GM19240 (cell line): Measurements from ENCODE around the gene GDPD4.

Source experiments
- DNase-seq: peaks from one replicate; pipeline ENCODE4 v3.0.0; 2011; ENCODE audit warnings: low spot score; ENCODE audit not compliant: insufficient read length

The GDPD4 gene

DNA sequence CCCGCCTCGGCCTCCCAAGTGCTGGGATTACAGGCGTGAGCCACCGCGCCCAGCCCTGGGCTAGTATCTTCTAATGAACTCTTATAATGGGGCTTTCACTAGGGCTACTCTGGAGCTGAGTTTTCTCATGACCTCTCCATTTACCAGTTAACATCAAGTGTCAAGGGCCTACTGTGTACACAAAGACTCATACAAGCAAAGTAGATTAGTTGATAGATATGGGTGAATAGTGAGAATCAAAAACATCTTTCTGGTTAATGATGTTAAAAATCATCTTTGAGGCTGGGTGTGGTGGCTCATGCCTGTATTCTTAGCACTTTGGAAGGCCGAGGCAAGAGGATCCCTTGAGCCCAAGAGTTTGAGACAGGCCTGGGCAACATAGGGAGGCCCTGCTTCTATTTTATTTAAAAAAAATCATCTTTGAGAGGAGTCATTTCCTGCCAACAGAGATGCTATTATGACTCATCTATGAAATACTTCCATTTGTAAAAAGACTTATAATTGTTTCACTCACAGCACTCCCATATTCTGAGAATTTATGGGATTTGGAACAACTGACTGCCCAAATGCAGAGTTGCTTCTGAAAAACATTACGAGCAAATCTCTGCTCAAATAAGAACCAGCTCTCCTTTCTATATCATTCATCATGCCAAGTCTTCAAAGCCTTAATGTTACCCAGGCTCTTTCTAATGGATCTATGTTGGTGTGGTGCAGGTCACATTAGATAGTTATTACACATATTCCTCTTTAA, 57.0 kb downstream of the GDPD4 start:
- DNase-seq: no peak

DNA sequence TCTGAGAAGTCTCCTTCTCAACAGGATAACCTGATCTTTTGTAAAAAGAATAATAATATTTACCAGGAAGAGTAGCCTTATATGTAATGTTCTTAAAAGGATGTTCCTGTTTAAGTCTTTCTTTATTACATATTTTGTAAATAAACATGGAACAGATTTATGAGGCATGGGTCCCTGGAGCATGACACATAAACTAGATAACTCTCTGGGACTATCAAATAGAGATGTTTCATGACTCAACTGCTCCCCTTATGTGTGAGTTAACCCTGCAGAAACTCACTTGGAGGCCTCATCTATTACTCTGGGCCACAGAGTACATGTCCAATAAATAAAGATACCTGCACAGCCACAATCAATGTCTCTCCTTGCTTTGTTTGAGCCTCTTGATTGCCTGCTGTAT, 64.6 kb downstream of the GDPD4 start:
- DNase-seq: no peak

DNA sequence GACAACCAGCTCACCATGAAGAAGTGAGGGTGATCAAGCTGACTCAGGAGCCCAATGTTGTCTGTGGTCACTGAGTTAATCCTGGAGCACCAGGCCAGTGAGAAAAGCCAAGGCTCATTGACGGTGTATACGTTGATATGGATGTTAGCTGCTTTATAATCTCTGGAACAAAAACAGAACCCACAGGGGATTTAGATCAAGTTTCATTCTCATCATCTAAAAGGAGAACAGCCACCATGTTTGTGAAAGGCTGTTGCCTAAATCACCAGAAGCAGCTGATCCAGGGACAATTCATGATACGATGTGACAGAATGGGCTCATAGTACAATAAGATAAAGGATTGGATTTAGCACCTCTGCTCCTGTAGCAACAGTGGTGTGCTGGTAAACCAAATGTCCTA, 68.5 kb downstream of the GDPD4 start:
- no peak for DNase-seq

DNA sequence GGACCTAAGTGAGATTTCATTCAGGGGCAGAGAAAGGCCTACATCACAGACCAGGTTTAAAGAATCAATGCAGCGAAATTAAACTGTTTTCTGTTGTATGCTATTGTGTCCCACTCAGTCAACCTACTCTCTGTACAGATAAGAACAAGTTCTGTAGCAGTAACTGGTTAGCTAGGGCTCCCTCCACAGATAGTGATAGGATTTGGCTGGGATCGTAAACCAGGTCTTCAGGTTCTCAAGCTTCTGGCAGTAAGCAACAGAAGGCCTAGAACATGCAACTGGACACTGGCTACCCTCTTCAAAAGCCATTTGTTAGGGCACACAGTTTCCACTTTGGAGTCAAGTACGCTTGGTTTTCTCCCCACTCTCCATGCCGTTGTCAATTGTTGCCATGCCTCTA, 69.2 kb downstream of the GDPD4 start:
- no peak for DNase-seq

DNA sequence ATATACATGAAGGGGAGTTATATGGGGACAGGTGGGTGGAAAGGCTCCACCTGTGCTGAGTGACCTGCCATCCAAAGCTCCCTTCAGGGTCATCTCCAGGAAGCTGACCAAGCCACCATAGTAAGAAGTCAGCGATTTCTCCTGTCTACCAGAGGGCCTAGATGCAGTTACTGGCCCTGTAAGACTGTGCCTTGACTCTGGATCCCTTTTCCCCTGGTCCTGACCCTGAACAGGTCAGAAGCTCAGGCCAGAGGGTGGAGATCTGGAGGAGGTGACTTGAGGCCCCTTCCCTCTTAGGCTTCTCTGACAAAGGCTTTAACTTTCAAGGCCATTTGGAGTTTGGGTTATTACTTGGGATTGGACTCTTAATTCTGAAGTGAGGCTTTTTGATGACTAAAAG, 69.7 kb downstream of the GDPD4 start:
- no peak for DNase-seq

DNA sequence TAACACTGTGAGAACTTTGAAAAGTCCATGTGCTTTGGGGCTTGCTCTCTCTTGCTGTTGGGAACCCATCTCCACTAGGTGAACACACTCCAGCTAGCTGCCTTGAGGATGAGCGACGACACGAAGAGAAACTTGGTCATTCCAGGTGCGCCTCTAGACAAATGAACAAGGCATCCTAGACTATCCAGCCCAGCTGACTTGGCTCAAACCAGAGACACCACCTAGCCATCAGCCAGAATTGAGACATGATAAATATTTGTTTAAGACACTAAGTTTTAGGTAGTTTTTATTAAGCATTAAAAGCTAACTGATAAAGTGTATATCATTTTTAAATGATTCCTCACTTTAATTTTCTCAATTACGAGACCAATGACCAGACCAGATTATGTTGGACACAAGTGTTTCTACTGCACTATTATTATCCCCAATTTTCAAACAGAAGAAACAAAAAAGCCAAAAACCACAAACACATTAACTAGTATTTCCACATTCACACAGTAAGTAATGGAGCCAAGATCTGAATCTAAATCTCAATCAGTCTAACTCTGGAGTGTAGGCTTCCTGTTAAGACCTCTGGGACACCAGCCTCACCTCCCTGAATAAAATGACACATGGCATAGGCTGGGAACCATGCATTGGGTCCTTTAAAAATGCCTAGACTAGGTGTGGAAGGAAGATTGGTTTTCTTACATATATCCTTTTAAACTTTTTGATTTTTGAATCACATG, 70.4 kb downstream of the GDPD4 start:
- no peak for DNase-seq

DNA sequence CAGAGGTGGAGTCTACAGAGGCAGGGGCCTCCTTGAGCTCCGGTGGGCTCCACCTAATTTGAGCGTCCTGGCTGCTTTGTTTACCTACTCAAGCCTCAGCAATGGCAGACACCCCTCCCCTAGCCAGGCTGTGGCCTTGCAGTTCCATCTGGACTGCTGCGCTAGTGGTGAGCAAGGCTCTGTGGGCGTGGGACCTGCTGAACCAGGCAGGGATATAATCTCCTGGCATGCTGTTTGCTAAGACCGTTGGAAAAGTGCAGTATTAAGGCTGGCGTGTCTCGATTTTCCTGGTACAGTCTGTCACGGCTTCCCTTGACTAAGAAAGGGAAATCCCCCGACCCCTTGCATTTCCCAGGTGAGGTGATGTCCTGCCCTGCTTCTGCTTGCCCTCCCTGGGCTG, 77.7 kb downstream of the GDPD4 start:
- DNase-seq: no peak

DNA sequence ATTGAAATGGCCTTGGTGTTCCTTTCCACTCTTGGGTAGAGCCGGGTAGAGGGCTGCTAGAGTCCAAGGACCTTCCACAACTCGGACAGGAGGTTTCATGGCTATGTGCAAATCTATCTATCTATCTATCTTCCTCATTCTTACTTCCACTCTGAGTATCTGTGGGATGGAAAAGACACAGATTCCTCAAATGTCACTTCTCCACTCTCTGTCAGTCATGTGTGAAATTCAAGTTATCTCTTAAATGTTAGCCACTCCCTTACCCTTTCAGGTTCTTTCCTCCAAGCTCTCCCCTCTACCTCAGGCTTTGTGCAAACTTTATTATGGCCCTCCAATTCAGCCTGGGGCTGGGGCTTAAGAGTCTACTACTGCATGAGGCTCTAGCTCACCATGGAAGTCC, 84.3 kb downstream of the GDPD4 start:
- DNase-seq: no peak

DNA sequence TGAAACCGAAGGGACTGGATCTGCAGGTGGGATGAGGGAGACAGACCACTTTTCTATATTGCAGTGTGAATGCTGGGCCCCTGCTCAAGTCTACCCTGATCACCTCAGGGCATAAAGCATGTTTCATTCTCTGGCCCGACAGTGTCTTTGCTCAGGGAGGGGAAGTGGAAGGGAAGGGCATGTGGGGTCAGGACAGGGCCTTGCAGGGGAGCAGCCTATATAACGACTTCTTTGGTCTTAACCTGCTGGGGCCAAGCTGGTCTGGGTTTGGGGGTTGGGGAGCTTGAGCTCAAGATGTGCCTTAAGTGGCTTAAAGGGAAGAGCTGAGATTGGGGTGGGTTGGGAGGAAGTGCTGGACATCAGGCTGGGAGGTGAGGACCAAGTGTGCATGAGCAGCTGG, 86.4 kb downstream of the GDPD4 start:
- DNase-seq: no peak

DNA sequence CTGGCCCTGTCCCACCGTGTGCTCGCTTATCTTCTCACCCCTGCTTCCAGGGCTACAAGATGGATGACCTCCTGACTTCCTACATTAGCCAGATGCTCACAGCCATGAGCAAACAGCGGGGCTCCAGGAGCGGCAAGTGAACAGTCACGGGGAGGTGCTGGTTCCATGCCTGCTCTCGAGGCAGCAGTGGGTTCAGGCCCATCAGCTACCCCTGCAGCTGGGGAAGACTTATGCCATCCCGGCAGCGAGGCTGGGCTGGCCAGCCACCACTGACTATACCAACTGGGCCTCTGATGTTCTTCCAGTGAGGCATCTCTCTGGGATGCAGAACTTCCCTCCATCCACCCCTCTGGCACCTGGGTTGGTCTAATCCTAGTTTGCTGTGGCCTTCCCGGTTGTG, 86.9 kb downstream of the GDPD4 start:
- no peak for DNase-seq

DNA sequence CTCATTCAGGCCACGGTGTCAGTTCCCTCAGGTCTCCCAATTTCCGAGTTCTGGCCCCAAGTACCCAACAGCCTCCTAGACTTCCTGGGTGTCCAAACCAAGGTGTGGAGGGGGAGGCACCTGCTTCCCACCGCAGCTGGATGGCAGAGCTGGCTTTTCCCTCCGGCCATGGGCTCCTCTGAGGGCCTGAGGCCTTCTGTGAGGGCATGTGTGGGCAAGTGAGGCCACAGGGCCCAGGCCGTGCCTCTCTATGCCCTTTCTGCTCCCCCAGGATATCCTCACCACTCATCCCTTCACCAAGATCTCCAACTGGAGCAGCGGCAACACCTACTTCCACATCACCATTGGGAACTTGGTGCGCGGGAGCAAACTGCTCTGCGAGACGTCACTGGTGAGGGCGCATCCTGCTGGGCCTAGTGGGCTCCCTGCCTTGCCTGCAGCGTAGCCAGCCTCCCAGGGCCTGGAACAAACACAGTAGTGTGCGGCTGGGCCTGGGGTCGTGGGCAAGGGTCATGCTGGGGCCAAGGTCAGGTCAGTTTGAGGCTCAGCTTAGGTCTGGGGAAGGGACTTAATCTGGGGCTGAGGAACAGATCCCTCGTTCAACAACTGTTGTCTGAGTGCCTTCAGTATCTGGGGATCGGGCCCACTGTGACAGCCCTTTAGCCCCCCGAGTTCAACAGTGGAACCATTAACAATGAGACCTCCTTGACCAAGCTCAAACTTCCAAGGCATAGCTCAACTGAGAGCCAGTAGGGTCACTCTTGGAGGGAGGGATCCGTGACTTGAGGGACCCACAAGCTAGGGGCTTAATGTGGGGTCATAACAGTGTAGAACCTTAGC, 87.7 kb downstream of the GDPD4 start:
- no peak for DNase-seq

DNA sequence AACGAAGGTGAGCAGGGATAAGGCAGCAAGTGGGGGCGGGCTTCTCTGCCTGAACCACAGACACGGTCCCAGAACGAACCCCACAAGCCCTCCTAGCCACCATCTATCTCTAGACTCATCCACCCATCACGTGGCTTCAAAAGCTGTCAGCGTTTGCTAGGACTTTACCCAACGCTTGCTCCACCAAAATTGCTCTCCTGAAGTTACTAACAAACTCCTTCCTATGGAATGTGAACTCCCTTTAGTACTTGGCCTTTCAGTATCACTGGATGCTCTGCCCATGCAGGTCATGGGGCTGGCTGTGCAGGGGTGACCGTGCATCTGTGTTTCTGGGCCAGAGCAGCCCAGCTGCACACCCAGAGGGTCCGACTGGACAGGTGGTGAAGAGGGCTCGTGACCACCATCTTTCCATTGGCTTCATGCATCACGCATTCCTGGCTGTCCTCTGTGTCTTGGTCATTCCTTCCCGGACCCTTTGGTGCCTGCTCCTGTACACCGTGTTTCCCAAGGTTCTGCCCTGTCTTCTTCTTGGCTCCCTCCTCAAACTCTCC, 88.4 kb downstream of the GDPD4 start:
- no peak for DNase-seq

DNA sequence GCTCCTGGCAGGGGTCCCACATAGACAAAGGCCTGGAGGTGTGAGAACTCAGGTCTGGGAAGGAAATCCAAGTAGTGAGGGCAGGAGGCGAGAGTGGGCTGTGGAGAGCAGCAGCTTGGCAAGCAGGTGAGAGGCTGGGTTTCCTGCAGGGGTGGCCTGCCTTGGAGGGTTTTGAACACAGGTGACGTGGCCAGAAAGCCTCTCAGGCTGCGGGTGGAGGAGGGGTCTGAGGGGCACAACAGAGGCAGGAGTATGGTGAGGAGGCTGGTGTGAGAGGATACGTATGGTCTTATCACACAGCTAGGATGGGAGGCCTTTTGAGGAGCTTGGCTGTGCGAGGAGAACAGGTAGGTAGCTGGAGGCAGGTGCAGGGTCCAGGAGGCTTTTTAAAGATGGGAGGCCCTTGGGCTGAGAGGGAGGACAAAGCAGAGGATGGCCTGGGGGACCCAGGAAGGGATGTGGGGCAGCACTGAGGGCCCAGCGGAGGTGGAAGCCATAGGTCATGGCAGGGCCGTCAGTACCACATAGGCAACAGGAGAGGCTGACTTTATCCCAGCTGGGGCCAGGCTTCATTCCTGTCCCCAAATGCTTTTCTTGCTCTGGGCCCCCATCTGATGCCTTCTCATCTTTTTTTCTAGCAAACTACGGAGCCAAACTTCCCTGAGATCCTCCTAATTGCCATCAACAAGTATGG, 89.0 kb downstream of the GDPD4 start:
- DNase-seq: no peak

DNA sequence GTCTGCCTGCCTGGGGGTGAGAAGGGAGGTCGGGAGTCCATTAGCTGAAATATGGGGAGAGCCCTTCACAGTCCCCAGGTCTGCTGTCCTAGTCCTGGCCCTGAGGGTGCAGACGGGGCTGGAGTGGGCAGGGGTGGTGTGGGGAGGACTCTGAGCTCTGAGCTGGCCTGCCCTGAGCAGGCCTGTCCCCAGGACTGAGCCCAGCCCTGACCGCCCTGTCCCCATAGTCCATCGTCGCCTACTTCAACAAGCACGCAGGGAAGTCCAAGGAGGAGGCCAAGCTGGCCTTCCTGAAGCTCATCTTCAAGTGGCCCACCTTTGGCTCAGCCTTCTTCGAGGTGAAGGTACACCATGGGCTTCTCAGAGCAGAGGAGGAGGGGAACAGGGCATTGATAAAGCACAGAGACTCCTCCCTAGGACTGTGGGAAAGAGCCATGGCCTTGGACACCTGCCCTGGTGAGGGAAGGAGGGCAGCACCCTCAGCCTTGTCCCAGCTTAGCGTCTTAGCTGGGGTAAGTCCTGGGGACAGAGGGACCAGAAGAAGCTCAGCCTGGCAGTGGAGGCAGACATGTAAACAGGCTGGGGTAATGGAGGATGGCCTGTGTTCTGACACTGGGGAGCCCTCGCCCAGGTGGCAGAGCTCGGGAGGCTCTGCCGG, 89.8 kb downstream of the GDPD4 start:
- DNase-seq: no peak

DNA sequence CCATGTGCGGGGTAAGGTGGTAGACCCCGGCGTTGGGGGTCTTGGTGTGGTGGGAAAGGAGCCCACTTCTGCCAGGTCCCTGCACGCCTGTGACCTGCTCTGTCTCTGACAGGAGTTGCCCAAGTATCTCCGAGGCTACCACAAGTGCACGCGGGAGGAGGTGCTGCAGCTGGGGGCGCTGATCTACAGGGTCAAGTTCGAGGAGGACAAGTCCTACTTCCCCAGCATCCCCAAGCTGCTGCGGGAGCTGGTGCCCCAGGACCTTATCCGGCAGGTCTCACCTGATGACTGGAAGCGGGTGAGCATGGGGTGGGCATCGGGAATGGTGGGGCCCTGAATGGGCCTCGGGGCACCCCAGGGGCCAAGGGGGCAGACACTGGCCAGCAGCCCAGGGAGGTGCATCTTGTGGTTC, 90.4 kb downstream of the GDPD4 start:
- no peak for DNase-seq

DNA sequence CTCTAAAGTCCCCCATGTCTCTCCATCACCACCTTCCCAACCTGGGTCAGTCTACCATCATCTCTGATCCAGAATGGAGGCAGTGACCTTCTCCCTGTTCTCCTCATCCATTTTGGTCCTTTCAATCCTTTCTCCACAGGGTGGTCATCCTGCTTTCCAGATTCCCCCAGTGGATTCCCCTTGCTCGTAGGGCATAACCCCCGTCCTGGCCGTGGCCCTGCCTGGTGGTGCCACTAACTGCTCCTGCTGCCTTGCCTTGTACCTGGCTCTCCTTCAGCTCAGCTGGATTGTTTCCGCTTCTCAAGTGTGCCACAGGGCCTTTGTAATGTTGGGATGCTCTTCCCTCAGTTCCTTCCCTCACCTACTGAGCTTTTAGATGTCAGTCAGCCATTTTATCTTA, 91.8 kb downstream of the GDPD4 start:
- DNase-seq: no peak

DNA sequence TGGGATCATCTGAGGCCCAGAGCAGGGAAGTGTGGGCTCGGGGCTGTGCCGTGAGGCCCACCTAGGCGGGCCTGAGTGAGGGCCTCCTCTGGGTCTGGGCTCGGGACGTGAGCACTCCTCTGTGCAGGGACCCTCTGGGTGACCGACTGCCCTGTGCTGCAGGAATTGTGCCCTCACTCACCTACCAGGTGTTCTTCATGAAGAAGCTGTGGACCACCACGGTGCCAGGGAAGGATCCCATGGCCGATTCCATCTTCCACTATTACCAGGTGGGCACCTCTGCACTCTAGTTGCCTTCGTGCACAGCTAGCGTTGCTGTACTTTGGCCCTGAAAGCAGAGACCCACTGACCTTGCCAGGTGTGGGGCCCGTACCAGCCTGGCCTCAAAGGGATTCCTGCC, 93.0 kb downstream of the GDPD4 start:
- no peak for DNase-seq

DNA sequence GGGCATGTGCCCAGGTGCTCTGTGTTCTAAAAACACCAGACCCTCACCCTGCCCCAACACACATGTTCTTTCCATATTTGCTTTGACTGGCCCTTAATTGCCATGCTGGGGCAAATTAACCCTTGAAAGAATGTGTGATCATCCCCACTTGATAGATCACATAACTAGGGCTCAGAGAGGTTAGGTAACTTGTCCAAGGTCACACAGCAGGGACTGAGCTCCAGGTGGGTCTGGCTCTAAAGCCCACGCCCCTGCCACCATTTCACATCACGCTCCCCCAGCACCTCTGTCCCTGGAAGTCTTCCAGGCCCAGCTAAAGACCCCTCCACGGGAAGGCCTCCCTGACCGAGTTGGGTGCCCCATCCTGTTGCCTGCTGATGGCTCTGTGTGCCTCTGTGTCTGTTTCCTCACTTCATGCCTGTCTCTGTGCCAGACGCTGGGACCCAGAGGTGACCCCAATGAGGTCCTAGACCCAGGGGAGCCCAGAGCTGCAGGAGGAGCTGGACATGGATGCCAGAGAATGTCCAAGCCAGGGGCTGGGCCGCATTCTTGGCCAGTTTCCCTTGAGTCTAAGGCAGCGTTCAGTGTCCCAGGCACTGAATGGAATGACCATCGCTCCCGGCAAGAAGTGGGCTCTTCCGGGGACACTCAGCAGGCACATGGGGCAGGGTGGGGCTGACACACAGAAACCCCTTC, 93.7 kb downstream of the GDPD4 start:
- DNase-seq: no peak

DNA sequence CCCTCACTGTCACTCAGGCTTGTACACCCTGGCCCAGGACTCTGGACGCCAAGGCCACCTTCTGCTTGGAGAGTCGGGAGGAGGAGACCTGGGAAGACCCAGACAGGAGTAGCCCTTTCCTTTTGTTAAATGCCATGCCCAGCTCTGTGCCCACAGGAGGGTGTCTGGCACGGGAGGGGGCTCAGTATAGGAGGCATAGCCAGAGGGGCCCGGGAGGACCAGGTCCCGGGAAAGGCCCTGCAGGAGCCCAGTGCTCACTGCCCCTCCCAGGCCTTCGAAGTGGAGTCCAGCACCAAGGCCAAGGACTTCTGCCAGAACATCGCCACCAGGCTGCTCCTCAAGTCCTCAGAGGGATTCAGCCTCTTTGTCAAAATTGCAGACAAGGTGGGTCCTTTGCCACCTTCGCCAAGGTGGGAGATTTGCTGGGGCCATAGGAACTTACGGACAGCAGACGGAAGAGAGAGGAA, 94.4 kb downstream of the GDPD4 start:
- no peak for DNase-seq
